ENCODE data around the gene SLF2.

GRCh38 chr10:100998991-100999741, 86.4 kb downstream of the SLF2 start:
- TF ChIP-seq CTCF (IDR thresholded peaks at IDR 0.05; ENCODE audit: low read length) (peak; percentile 79), EZH2 (optimal IDR thresholded peaks at IDR 0.05; ENCODE audit: low read depth, low read length) (no peak)
